HepG2 (cell line): ENCODE measurements around the gene GNG7. TPM values are rescaled to one million over a fixed set of nuclear protein-coding genes. Genes with fewer than 3 reads are reported as not detected.

ENCODE experiments used
- CENPX ChIP-seq: sonication (generic); formaldehyde crosslinking; IDR thresholded peaks from 2 replicates; pipeline ENCODE4 v1.9.0; 2021; ENCODE audit warnings: mild to moderate bottlenecking, missing genetic modification reagents, moderate library complexity
- CREB3 ChIP-seq: sonication (generic); formaldehyde crosslinking; IDR thresholded peaks from 2 replicates; pipeline ENCODE4 v1.5.0; 2020; ENCODE audit warnings: missing genetic modification reagents
- GABPB1 ChIP-seq: IDR thresholded peaks from 2 replicates; pipeline ENCODE4 v1.6.1; 2016; ENCODE audit warnings: mild to moderate bottlenecking, missing genetic modification reagents, moderate library complexity, missing compliant biosample characterization
- HMGXB4 ChIP-seq, 2 experiments: sonication (generic) in 1 of 2; formaldehyde crosslinking in 1 of 2; IDR thresholded peaks; 2 replicates each; pipeline versions ENCODE4 v1.4.0 to v1.6.1; 2018 to 2020; ENCODE audit warnings: missing genetic modification reagents in 2 of 2, borderline replicate concordance in 1 of 2, low read depth in 1 of 2, mild to moderate bottlenecking in 1 of 2, missing biosample characterization in 1 of 2
- HNF4A ChIP-seq: sonication (generic); formaldehyde crosslinking; IDR thresholded peaks from 2 replicates; pipeline ENCODE4 v1.4.0; 2020; ENCODE audit warnings: missing genetic modification reagents
- PAWR ChIP-seq: sonication (generic); formaldehyde crosslinking; IDR thresholded peaks from 2 replicates; pipeline ENCODE4 v1.4.0; 2020; ENCODE audit warnings: missing genetic modification reagents, mild to moderate bottlenecking, borderline replicate concordance
- POLR2AphosphoS2 ChIP-seq: IDR thresholded peaks from 2 replicates; pipeline ENCODE4 v1.6.1; 2011; ENCODE audit warnings: low read depth, low read length, improper control_type of control experiment
- RERE ChIP-seq: IDR thresholded peaks from 2 replicates; pipeline ENCODE4 v1.6.1; 2016; ENCODE audit warnings: low read depth, missing genetic modification reagents, missing compliant biosample characterization
- SIX1 ChIP-seq: sonication (generic); formaldehyde crosslinking; IDR thresholded peaks from 2 replicates; pipeline ENCODE4 v1.4.0; 2020; ENCODE audit warnings: missing genetic modification reagents, borderline replicate concordance
- SNRNP70 ChIP-seq: fragments of 200-400 bp; formaldehyde crosslinking; IDR thresholded peaks from 2 replicates; pipeline ENCODE4 v1.6.1; 2017; ENCODE audit warnings: mild to moderate bottlenecking, low read depth, low read length, moderate library complexity
- ZBTB21 ChIP-seq: sonication (generic); formaldehyde crosslinking; IDR thresholded peaks from 2 replicates; pipeline ENCODE4 v1.4.0; 2020; ENCODE audit warnings: missing genetic modification reagents
- ZEB1 ChIP-seq: IDR thresholded peaks from 2 replicates; pipeline ENCODE4 v1.6.1; 2012; ENCODE audit warnings: mild to moderate bottlenecking, low read depth, inconsistent platforms; ENCODE audit not compliant: insufficient replicate concordance
- ZMYM4 ChIP-seq: sonication (generic); formaldehyde crosslinking; IDR thresholded peaks from 2 replicates; pipeline ENCODE4 v1.8.1; 2023; ENCODE audit warnings: mild to moderate bottlenecking, missing genetic modification reagents
- ZNF121 ChIP-seq: sonication (generic); formaldehyde crosslinking; IDR thresholded peaks from 2 replicates; pipeline ENCODE4 v1.5.0; 2020; ENCODE audit warnings: mild to moderate bottlenecking, missing genetic modification reagents
- ZNF326 ChIP-seq: sonication (generic); formaldehyde crosslinking; IDR thresholded peaks from 2 replicates; pipeline ENCODE4 v1.4.0; 2020; ENCODE audit warnings: missing genetic modification reagents, borderline replicate concordance
- ZNF331 ChIP-seq: sonication (generic); formaldehyde crosslinking; IDR thresholded peaks from 2 replicates; pipeline ENCODE4 v1.4.0; 2020; ENCODE audit warnings: missing genetic modification reagents
- ZNF333 ChIP-seq: sonication (generic); formaldehyde crosslinking; IDR thresholded peaks from 2 replicates; pipeline ENCODE4 v1.4.0; 2020; ENCODE audit warnings: mild to moderate bottlenecking, missing genetic modification reagents, borderline replicate concordance
- ZNF629 ChIP-seq: sonication (generic); formaldehyde crosslinking; conservative IDR thresholded peaks from 2 replicates; pipeline ENCODE4 v1.5.0; 2020; ENCODE audit warnings: missing genetic modification reagents
- ZNF674 ChIP-seq: sonication (generic); formaldehyde crosslinking; IDR thresholded peaks from 2 replicates; pipeline ENCODE4 v1.5.0; 2020; ENCODE audit warnings: low read depth, mild to moderate bottlenecking, missing genetic modification reagents
- polyA plus RNA-seq, 8 experiments: library from polyadenylated mRNA; depleted of rRNA in 3 of 8; stranded (reverse) in 7 of 8; unstranded in 1 of 8; fragments of >200 nt; fragmentation: Illumina TruSeq in 4 of 8; extraction: Trizol in 4 of 8; gene quantifications; 2 replicates each; pipeline versions ENCODE4 v1.2.1 to v1.2.3, GENCODE V29; 2011 to 2016; ENCODE audit warnings: low read depth in 4 of 8, missing spikeins in 1 of 8, mixed read lengths in 1 of 8; ENCODE audit not compliant: insufficient read depth in 1 of 8
- total RNA-seq, 5 experiments: library from RNA; depleted of rRNA; stranded (reverse); fragments of >200 nt; fragmentation: Illumina TruSeq; extraction: Trizol; gene quantifications; 2 replicates each; pipeline ENCODE4 v1.2.3, GENCODE V29; 2016; ENCODE audit warnings: low read depth in 1 of 5

Gene GNG7
- total and polyA plus RNA-seq, 2 of the 13 experiments (the other 11 are each of a cell fraction or from before 2014, with no cell fraction given): 1.4 to 3.3 TPM

GRCh38 chr19:2555422-2556220 lies 146.9 kb downstream of the GNG7 start (continued):
- TF ChIP-seq ZNF121 (CRISPR knock-in tag) (no peak), HMGXB4 (CRISPR knock-in tag; IDR thresholded peaks at IDR 0.05; ENCODE audit: borderline replicate concordance in 1 of 2, low read depth in 1 of 2) (no peak; a peak in 1 of 4 replicates), ZNF674 (CRISPR knock-in tag) (no peak), ZEB1 (no peak), ZNF326 (CRISPR knock-in tag) (no peak), POLR2AphosphoS2 (no peak), ZMYM4 (CRISPR knock-in tag) (no peak), ZNF629 (CRISPR knock-in tag) (no peak), RERE (CRISPR knock-in tag) (no peak), ZNF333 (CRISPR knock-in tag) (no peak), GABPB1 (CRISPR knock-in tag) (no peak), SNRNP70 (no peak), HNF4A (CRISPR knock-in tag) (peak; percentile 53; the same call in 1 of the 2 replicates), SIX1 (CRISPR knock-in tag) (no peak), PAWR (CRISPR knock-in tag) (no peak), ZBTB21 (CRISPR knock-in tag) (no peak), CREB3 (CRISPR knock-in tag) (no peak), CENPX (CRISPR knock-in tag) (no peak), ZNF331 (CRISPR knock-in tag) (no peak)
